NCI-H2081 treated with DMSO at 0.1 percent for 48 hours (cell line): ENCODE data around the gene ZBTB37.
"Not testable (repeated sequence)": the region's sequence is repeated elsewhere in the genome, so short reads cannot be mapped to it uniquely, and the experiment has no call there.

Source experiments
- DNase-seq: peaks from one replicate; lab custom pipeline; 2025; lab: John Stamatoyannopoulos, UW

Gene ZBTB37

DNA sequence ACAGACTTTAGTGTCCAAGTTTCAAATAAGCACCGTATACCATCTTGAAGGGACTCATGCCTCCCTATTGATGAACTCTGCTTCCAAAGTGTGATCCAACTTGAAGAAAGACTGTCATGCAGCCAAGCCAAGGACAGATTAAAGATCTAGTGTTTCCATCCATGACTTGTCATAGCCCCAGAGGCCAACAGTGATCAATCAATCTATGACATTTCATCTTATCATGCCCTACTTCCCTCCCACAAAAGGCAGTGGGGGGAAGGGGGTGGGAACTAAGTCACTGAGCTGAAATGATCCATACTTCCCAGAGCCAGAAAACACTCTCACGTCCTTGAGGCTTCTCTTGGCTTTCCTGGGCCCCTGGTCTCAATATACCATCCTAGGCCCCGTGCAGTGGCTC lies 44.9 kb downstream of the ZBTB37 start:
- DNase-seq: no peak

- no peak for DNase-seq
Observed at GRCh38 chr1:173914366-173914871, 46.2 kb downstream of the ZBTB37 start.

DNA sequence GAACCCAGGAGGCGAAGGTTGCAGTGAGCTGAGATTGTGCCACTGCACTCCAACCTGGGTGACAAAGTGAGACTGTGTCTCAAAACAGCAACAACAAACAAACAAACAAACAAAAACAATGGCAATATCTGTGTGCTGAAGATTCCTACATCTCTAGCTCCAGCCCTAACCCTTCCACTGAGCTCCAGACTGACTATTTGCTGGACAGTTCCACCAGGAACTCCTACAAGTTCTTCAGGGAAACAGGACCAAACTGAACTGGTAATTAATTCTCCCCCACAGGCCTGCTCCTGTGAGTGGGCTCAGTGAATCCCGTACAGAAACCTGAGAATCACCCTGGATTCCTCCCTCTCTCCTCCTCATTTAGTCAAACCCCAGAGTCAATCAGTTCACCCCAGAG lies 47.4 kb downstream of the ZBTB37 start:
- DNase-seq: no peak

- DNase-seq: no peak
Observed at GRCh38 chr1:173916667-173917066, 48.5 kb downstream of the ZBTB37 start.

DNA sequence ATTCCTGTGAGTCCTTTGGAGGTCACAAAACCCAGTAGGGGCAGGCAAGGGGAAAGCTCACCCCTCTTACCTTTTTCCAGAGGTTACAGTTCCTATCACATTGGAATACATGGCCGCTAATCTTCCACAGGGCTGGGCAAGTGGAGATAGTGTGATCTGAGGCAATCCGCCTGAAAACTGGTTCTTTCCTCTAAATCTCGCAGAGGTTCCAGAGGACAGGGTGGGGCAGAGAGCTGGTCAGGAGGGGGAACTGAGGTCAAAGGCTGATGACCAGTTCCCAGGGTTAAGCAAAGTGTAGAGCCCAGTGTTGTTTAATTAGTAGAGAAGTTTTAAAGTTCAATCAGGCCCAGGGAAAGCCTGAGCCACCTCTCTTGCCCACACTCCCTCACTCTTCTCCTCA lies 49.0 kb downstream of the ZBTB37 start, which contains the start of gene SERPINC1:
Gene SERPINC1, minus strand, starts transcription at position 179 of the 400 bp plus-strand sequence. Its CDS starts 68 bp downstream, at position 111.
- DNase-seq: no peak

- DNase-seq: no peak
Observed at GRCh38 chr1:173917635-173918493, 49.7 kb downstream of the ZBTB37 start.

DNA sequence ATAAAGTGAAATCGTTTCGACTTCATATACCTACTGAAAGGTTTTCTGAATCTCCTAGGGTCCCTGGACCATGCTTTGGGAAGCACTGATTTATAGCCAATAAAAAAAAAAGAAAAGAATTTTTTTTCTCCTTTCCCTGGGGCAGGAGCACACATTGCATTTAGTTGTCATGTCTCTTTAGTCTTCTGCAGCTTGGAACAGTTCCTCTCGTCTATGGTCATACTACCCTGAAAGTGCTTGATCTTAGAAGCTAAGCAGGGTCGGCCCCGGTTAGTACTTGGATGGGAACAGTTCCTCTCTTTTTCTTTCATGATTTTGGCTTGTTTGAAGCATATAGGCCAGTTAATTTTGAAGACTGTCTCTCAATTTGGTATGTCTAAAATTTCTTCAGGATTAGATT lies 52.7 kb downstream of the ZBTB37 start:
- DNase-seq: no peak

DNA sequence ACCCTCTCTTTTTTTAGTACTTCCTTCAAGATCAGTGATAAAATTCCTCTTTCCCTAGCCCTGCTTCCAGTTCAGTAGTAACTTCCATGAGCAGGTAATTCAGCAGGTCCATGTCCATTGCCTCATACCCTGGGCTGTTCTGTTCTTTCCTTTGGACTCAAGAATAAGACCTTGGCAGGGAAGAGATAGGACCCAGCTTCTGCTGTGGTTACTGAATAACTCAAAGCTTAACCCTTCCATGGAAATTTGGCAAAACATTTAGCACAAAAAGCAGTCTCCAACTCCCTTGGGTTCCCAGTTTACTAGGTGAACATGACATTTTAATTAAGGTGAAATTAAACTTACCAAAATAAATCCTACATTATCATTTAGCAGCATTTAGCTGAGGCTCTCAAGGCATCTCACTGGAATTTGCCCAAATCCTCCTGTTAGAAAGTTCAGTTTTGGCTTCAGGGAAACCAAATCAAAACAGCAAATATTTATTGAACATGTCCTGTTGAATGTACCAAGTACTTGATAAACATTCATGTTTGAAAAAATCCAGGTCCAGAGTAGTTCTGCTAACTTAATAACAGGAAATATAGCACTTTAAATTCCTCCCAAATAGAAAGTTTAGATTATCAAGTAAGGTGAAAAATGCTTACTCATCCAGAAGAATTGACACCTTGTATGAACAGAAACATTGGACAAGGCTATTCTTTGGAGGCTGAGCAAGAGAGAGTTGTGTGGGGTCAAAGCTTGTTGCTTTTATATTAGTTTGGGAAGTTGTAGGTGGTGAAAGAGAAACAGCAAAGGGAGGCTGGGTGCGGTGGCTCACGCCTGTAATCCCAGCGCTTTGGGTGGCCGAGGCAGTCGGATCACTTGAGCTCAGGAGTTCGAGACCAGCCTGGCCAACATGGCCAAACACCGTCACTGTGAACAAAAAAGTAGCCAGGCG lies 57.4 kb downstream of the ZBTB37 start:
- DNase-seq: no peak

DNA sequence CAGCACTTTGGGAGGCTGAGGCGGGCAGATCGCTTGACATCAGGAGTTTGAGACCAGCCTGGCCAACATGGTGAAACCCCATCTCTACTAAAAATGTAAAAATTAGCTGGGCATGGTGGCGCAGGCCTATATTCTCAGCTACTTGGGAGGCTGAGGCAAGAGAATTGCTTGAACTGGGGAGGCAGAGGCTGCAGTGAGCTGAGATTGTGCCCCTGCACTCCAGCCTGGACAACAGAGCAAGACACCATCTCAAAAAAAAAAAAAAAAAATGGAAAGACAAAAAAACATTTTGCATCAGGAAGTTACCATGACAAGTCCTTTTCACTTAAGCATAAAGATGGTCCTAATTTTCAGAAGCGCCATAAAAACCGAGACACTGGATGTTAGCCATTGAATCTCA lies 62.4 kb downstream of the ZBTB37 start:
- DNase-seq: not testable (repeated sequence)

GRCh38 chr1:173934440-173934839 lies 66.3 kb downstream of the ZBTB37 start:
- no peak for DNase-seq

GRCh38 chr1:173937062-173937461 lies 68.9 kb downstream of the ZBTB37 start:
- no peak for DNase-seq

GRCh38 chr1:173946380-173946921 lies 78.3 kb downstream of the ZBTB37 start:
- no peak for DNase-seq

DNA sequence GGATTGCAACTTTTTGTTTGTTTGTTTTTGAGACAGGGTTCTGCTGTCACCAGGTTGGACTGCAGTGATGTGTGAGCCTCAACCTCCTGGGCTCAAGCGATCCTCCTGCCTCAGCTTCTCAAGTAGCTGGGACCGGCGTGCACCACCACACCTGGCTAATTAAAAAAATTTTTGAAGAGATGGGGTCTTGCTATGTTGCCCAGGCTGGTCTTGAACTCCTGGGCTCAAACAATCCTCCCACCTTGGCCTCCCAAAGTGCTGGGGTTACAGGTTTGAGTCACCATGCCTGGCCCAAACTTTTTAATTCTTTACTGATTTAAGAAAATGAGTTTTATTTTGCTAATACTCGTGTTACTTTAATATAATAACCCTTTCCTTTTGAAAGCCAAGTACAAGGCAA lies 80.4 kb downstream of the ZBTB37 start:
- DNase-seq: no peak
